A673 (cell line): ENCODE results near the gene NCAPD3. TPM values are rescaled to one million over a fixed set of nuclear protein-coding genes. Genes with fewer than 3 reads are reported as not detected.

Experiments
- BruUV-seq: library from RNA; stranded (reverse); fragments of 400-500 nt; replicated peaks from 2 replicates; lab custom pipeline; 2021; lab: Mats Ljungman, UMichigan
- CTCF ChIA-PET: fragments of 300-600 bp; sonication (Branson Sonifier 250); formaldehyde crosslinking; loops from one replicate; lab custom pipeline; 2022; ENCODE audit warnings: antibody characterized with exemption; lab: Charles Lee
- POLR2A ChIA-PET: fragments of 300-600 bp; sonication (Branson Sonifier 250); formaldehyde crosslinking; loops from one replicate; lab custom pipeline; 2022; ENCODE audit warnings: antibody characterized with exemption; ENCODE audit not compliant: low non-redundant PET; lab: Charles Lee
- DNase-seq: peaks from one replicate; pipeline ENCODE4 v3.0.0-alpha.2; 2015; ENCODE audit warnings: low spot score
- H3K27ac ChIP-seq: fragments of 200-600 bp; sonication (generic); 2 replicates; pipeline ENCODE4 v1.5.1; 2016; ENCODE audit warnings: mixed run types, low read depth, mild to moderate bottlenecking, mixed read lengths, antibody characterized with exemption, low read length; ENCODE audit not compliant: poor library complexity, severe bottlenecking
- H3K27me3 ChIP-seq: fragments of 200-600 bp; sonication (generic); replicated peaks from 2 replicates; pipeline ENCODE4 v1.6.1; 2017; ENCODE audit warnings: mixed run types, low read depth, mild to moderate bottlenecking, mixed read lengths, antibody characterized with exemption, low read length; ENCODE audit not compliant: insufficient read depth, poor library complexity
- H3K36me3 ChIP-seq: fragments of 200-600 bp; sonication (generic); 2 replicates; pipeline ENCODE4 v1.6.1; 2016; ENCODE audit warnings: mixed run types, mild to moderate bottlenecking, mixed read lengths, antibody characterized with exemption, low read length; ENCODE audit not compliant: insufficient read depth, poor library complexity, severe bottlenecking
- H3K4me1 ChIP-seq: fragments of 200-600 bp; sonication (generic); 2 replicates; pipeline ENCODE4 v1.6.1; 2017; ENCODE audit warnings: mixed run types, mild to moderate bottlenecking, mixed read lengths, antibody characterized with exemption, low read length; ENCODE audit not compliant: insufficient read depth, poor library complexity, severe bottlenecking
- H3K4me3 ChIP-seq: fragments of 200-600 bp; sonication (generic); 2 replicates; pipeline ENCODE4 v1.5.1; 2016; ENCODE audit warnings: low read depth, mixed run types, mild to moderate bottlenecking, mixed read lengths, low read length; ENCODE audit not compliant: poor library complexity, severe bottlenecking
- H3K9me3 ChIP-seq: fragments of 200-600 bp; sonication (generic); 2 replicates; pipeline ENCODE4 v1.6.1; 2016; ENCODE audit warnings: mixed run types, low read depth, mild to moderate bottlenecking, mixed read lengths, antibody characterized with exemption, low read length; ENCODE audit not compliant: poor library complexity, severe bottlenecking
- CTCF ChIP-seq: fragments of 300-800, 200-600 bp; sonication (generic); conservative IDR thresholded peaks from 2 replicates; pipeline ENCODE4 v1.5.1; 2017; ENCODE audit warnings: low read depth, mild to moderate bottlenecking, antibody characterized with exemption, low read length, moderate library complexity, mixed read lengths
- EZH2 ChIP-seq: fragments of 200-600 bp; sonication (generic); IDR thresholded peaks from 2 replicates; pipeline ENCODE4 v1.6.1; 2017; ENCODE audit warnings: borderline replicate concordance, low read depth, mild to moderate bottlenecking, mixed read lengths, antibody characterized with exemption, low read length; ENCODE audit not compliant: poor library complexity, severe bottlenecking
- intact Hi-C: fragments of 100-400 bp; cut with micrococcal nuclease; formaldehyde crosslinking; loops from one replicate; pipeline ENCODE4 v1.10.0; 2022; ENCODE audit not compliant: unreplicated experiment
- total RNA-seq: library from RNA; stranded (reverse); gene quantifications from 2 replicates; pipeline ENCODE4 v1.2.3, GENCODE V29; 2021

The NCAPD3 gene
- total RNA-seq, 1 experiment from 2014 or later: 127 TPM

GRCh38 chr11:134142536-134142935 is 81.2 kb downstream of the NCAPD3 start:
- ChIA-PET CTCF (no interaction called here), POLR2A (no interaction called here)
- BruUV-seq: no TSS peak
- H3K4me3 ChIP-seq: no peak overlapping the region
- no peak for DNase-seq
- intact Hi-C loops: no loop called here
- no peaks in the 10 kb centered on the region for H3K36me3 ChIP-seq
- no peak for TF ChIP-seq EZH2
- TF ChIP-seq CTCF: no peak
- no peak overlapping the region for H3K27ac ChIP-seq
- H3K27me3 ChIP-seq: no peaks in the 10 kb centered on the region
- no peaks in the 10 kb centered on the region for H3K9me3 ChIP-seq
- no peaks in the 10 kb centered on the region for H3K4me1 ChIP-seq

DNA sequence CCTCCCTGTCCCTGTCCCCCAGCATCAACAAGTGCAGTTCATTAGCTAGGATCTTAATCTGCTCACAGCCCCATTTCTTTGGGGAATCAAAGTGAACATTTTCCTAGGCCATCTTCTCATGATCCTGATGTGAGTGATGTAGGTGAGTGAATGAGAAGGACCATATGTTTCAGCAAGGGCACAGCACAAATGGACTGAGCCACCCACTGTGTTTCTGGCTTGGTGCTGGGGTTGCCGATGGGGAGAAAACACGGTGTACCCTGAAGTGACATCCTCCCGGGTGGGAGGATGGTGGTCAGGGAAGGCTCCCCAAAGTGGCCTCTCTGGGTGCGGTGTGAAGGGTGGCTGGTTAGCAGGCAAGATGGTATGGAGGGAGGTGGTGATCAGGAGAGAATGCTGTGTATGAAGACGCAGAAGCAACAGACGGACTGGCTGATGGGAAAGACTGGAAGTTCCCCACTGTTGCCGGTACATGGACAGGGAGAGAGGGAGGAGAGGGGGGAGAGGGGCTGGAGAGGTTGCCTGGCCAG is 82.7 kb downstream of the NCAPD3 start:
- H3K4me1 ChIP-seq: no peaks in the 10 kb centered on the region
- H3K27me3 ChIP-seq: no peaks in the 10 kb centered on the region
- H3K9me3 ChIP-seq: no peaks in the 10 kb centered on the region
- no TSS peak for BruUV-seq
- intact Hi-C loops: no loop called here
- H3K36me3 ChIP-seq: no peaks in the 10 kb centered on the region
- TF ChIP-seq CTCF (no peak), EZH2 (no peak)
- no peak overlapping the region for H3K4me3 ChIP-seq
- POLR2A ChIA-PET: no interaction called here
- DNase-seq: no peak
- CTCF ChIA-PET: interaction anchor here (0.6 to 1.5 kb wide), 3 partner anchors 91 to 858 kb away, joined by 5 to 6 read pairs (median 5); no protein-coding TSS in a partner anchor
- H3K27ac ChIP-seq: no peak overlapping the region

DNA sequence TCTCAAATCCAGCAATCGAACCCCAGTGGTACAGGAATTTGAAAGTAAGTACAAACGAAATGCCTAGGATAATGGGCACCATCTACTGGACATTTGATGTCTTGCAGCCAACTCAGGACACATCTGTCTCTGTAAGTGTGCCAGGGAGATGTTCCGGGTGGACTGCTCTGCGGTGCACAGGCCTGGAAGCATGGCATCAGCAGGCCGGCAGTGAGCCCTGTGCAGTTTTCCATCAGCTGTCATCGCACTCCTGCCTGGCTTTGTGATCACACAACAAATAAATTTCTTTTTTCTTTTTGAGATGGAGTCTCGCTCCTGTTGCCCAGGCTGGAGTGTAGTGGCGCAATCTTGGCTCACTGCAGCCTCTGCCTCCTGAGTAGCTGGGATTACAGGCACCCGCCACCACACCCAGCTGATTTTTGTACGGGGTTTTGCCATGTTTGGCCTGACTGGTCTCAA is 83.9 kb downstream of the NCAPD3 start:
- Histone ChIP-seq H3K4me3 (no peak overlapping the region), H3K27me3 (no peaks in the 10 kb centered on the region), H3K9me3 (no peaks in the 10 kb centered on the region), H3K27ac (no peak overlapping the region), H3K36me3 (no peaks in the 10 kb centered on the region), H3K4me1 (no peaks in the 10 kb centered on the region)
- DNase-seq: peak; percentile 82
- BruUV-seq: no TSS peak
- CTCF ChIA-PET: interaction anchor here (1.5 kb wide), 1 partner anchor 212 kb away, joined by 6 read pairs; no protein-coding TSS in a partner anchor
- POLR2A ChIA-PET: no interaction called here
- TF ChIP-seq CTCF (peak; percentile 85), EZH2 (no peak)
- intact Hi-C loops: loop anchor here (1.0 to 10.0 kb wide), 4 partner anchors 90 to 1065 kb away; no protein-coding TSS in a partner anchor
